HCT116 (cell line): ENCODE data around the gene EEF1A2. TPM values are rescaled to one million over a fixed set of nuclear protein-coding genes. Genes with fewer than 3 reads are reported as not detected.

Experiments used
- ATAC-seq: fragments of 200-7000 bp; cut with Tn5 transposase; 2 replicates; pipeline ENCODE4 v1.9.1; 2020; ENCODE audit warnings: mild to moderate bottlenecking, moderate library complexity
- BruUV-seq: library from RNA; stranded (reverse); fragments of 400-500 nt; replicated peaks from 2 replicates; lab custom pipeline; 2021; lab: Mats Ljungman, UMichigan
- CTCF ChIA-PET: fragments of 300-600 bp; sonication (Branson Sonifier 250); formaldehyde crosslinking; loops from one replicate; lab custom pipeline; 2021; ENCODE audit warnings: antibody characterized with exemption; lab: Charles Lee
- POLR2A ChIA-PET: fragments of 300-600, 350-600 bp; sonication (Branson Sonifier 250); formaldehyde crosslinking; loops from one replicate; lab custom pipeline; 2021; ENCODE audit warnings: antibody characterized with exemption; lab: Charles Lee
- RAD21 ChIA-PET, 2 experiments: fragments of 300-600 bp; sonication (Branson Sonifier 250); formaldehyde crosslinking; loops; one replicate each; lab custom pipeline; 2023; ENCODE audit warnings: low total read pairs in 2 of 2; ENCODE audit not compliant: uncharacterized antibody in 2 of 2, unreplicated experiment in 2 of 2, low non-redundant PET in 1 of 2; lab: Charles Lee
- DNase-seq: peaks from one replicate; pipeline ENCODE4 v3.0.0-alpha.2; 2010; ENCODE audit warnings: low read depth, low spot score
- H2AFZ ChIP-seq: fragments of 200-600 bp; shearing (Covaris generic), sonication (generic); 2 replicates; pipeline ENCODE4 v1.6.1; 2017; ENCODE audit warnings: low read depth, mixed run types, mixed read lengths, antibody characterized with exemption, low read length; ENCODE audit not compliant: poor library complexity, severe bottlenecking
- H3K27ac ChIP-seq: 2 replicates; pipeline ENCODE4 v1.5.1; 2012; ENCODE audit warnings: low read depth, low read length
- H3K27me3 ChIP-seq: fragments of 200-600 bp; sonication (generic); 2 replicates; pipeline ENCODE4 v1.6.1; 2016; ENCODE audit warnings: mixed run types, low read length, mixed read lengths; ENCODE audit not compliant: insufficient read depth
- H3K36me3 ChIP-seq, 2 experiments: fragments of 200-500 bp in 1 of 2; fragments of 200-600 bp in 1 of 2; sonication (Bioruptor generic) in 1 of 2; sonication (generic) in 1 of 2; 2 replicates each; pipeline versions ENCODE4 v1.5.1 to v1.6.1; 2014 to 2016; ENCODE audit warnings: low read length in 2 of 2, inconsistent platforms in 1 of 2, mixed read lengths in 1 of 2, mixed run types in 1 of 2; ENCODE audit not compliant: insufficient read depth in 2 of 2, control insufficient read depth in 1 of 2
- H3K4me1 ChIP-seq, 2 experiments: fragments of 200-600 bp in 1 of 2; sonication (generic) in 1 of 2; 2 replicates each; pipeline versions ENCODE4 v1.5.1 to v1.6.1; 2012 to 2017; ENCODE audit warnings: low read length in 2 of 2, inconsistent platforms in 1 of 2, mild to moderate bottlenecking in 1 of 2, mixed read lengths in 1 of 2, mixed run types in 1 of 2, moderate library complexity in 1 of 2; ENCODE audit not compliant: insufficient read depth in 2 of 2, control insufficient read depth in 1 of 2
- H3K4me2 ChIP-seq: fragments of 200-600 bp; sonication (generic); 2 replicates; pipeline ENCODE4 v1.6.1; 2017; ENCODE audit warnings: mixed run types, low read length, mixed read lengths
- H3K4me3 ChIP-seq, 2 experiments: fragments of 200-600 bp in 1 of 2; sonication (generic) in 1 of 2; replicated peaks in 1 of 2; 2 replicates each; pipeline ENCODE4 v1.5.1; 2011 to 2016; ENCODE audit warnings: low read length in 2 of 2, control low read depth in 1 of 2, low read depth in 1 of 2, mild to moderate bottlenecking in 1 of 2, mixed read lengths in 1 of 2, mixed run types in 1 of 2
- H3K79me2 ChIP-seq: fragments of 200-600 bp; sonication (generic); 2 replicates; pipeline ENCODE4 v1.6.1; 2017; ENCODE audit warnings: mild to moderate bottlenecking, mixed run types, low read length, moderate library complexity, mixed read lengths; ENCODE audit not compliant: insufficient read depth
- H3K9ac ChIP-seq: fragments of 200-600 bp; sonication (generic); 2 replicates; pipeline ENCODE4 v1.6.1; 2016; ENCODE audit warnings: low read length, mixed read lengths
- H3K9me2 ChIP-seq: fragments of 200-600 bp; sonication (generic), shearing (Covaris generic); 2 replicates; pipeline ENCODE4 v1.6.1; 2017; ENCODE audit warnings: mixed run types, mild to moderate bottlenecking, moderate library complexity; ENCODE audit not compliant: insufficient read depth
- H3K9me3 ChIP-seq, 2 experiments: fragments of 200-500 bp in 1 of 2; fragments of 200-600 bp in 1 of 2; sonication (Bioruptor generic) in 1 of 2; sonication (generic) in 1 of 2; 2 replicates each; pipeline ENCODE4 v1.6.1; 2014 to 2017; ENCODE audit warnings: low read length in 2 of 2, mixed read lengths in 2 of 2, inconsistent platforms in 1 of 2, low read depth in 1 of 2, mild to moderate bottlenecking in 1 of 2, mixed run types in 1 of 2, moderate library complexity in 1 of 2; ENCODE audit not compliant: control insufficient read depth in 1 of 2, insufficient read depth in 1 of 2
- H4K20me1 ChIP-seq: fragments of 200-600 bp; sonication (generic), shearing (Covaris generic); 2 replicates; pipeline ENCODE4 v1.6.1; 2017; ENCODE audit warnings: mixed run types, mild to moderate bottlenecking, moderate library complexity; ENCODE audit not compliant: insufficient read depth
- CTCF ChIP-seq, 3 experiments: fragments of 200-600 bp in 1 of 3; sonication (generic) in 1 of 3; IDR thresholded peaks in 2 of 3; conservative IDR thresholded peaks in 1 of 3; 2 replicates each; pipeline ENCODE4 v1.5.1; 2012 to 2017; ENCODE audit warnings: low read depth in 2 of 3, low read length in 2 of 3, antibody characterized with exemption in 1 of 3, borderline replicate concordance in 1 of 3, control low read depth in 1 of 3, mild to moderate bottlenecking in 1 of 3, mixed read lengths in 1 of 3, mixed run types in 1 of 3, moderate library complexity in 1 of 3; ENCODE audit not compliant: insufficient read depth in 1 of 3
- ZNF274 ChIP-seq: fragments of 200-500 bp; sonication (Bioruptor generic); IDR thresholded peaks from 2 replicates; pipeline ENCODE4 v1.6.1; 2014; ENCODE audit warnings: mild to moderate bottlenecking, low read depth, low read length, inconsistent platforms
- intact Hi-C: fragments of 100-400 bp; cut with micrococcal nuclease; formaldehyde crosslinking; loops from 2 replicates; pipeline ENCODE4 v1.10.0; 2022
- total RNA-seq: library from RNA; stranded (reverse); gene quantifications from one replicate; pipeline ENCODE4 v1.2.1, GENCODE V29; 2021; ENCODE audit not compliant: unreplicated experiment

Gene EEF1A2
- total RNA-seq, 1 experiment from 2014 or later, result 454 TPM

GRCh38 chr20:63495741-63496595, 2.9 kb downstream of the EEF1A2 start:
- POLR2A ChIA-PET, result interaction anchor here (1.7 kb wide), 1 partner anchor 25 kb away, joined by 10 read pairs; the partner anchor contains the start of gene PPDPF
- no peaks in the 10 kb centered on the region for H4K20me1 ChIP-seq

More at GRCh38 chr20:63495741-63496595, 2.9 kb downstream of the EEF1A2 start:
- peak in 2 of 3 experiments; percentile 84 to 90; a peak in 4 of 6 replicates for TF ChIP-seq CTCF (IDR thresholded peaks at IDR 0.05 in 2 of 3, conservative IDR thresholded peaks at IDR 0.05 in 1 of 3; ENCODE audit: borderline replicate concordance in 1 of 3, insufficient read depth in 1 of 3, low read depth in 2 of 3, low read length in 2 of 3)
- TF ChIP-seq ZNF274, result no peak
- H3K9ac ChIP-seq, result peak overlapping the region; percentile 78; the same call in 1 of the 2 replicates
- no peaks in the 10 kb centered on the region for H3K9me2 ChIP-seq
- ATAC-seq (peak; percentile 44), DNase-seq (no peak)
- no peak overlapping the region for H2AFZ ChIP-seq
- ChIA-PET CTCF (interaction anchor here (0.6 to 1.2 kb wide), 4 partner anchors 22 to 543 kb away, joined by 3 to 5 read pairs (median 4); partner anchors contain the start of gene PPDPF), RAD21 (interaction anchor here in 1 of 2 experiments (0.7 kb wide), 1 partner anchor 477 kb away, joined by 4 read pairs; no protein-coding TSS in a partner anchor)
- intact Hi-C loops, result no loop called here
- no TSS peak for BruUV-seq
- H3K4me1 ChIP-seq, result peaks cover 17 to 32% of the 10 kb centered on the region in 2 experiments
- H3K27ac ChIP-seq, result peak overlapping the region; percentile 77
- no peaks in the 10 kb centered on the region for H3K9me3 ChIP-seq
- H3K4me3 ChIP-seq, result no peak overlapping the region
- peaks cover 35 to 61% of the 10 kb centered on the region in 2 experiments for H3K36me3 ChIP-seq
- H3K79me2 ChIP-seq, result peaks cover 50% of the 10 kb centered on the region
- H3K27me3 ChIP-seq, result no peaks in the 10 kb centered on the region
- peak overlapping the region; percentile 95 for H3K4me2 ChIP-seq
